Fibroblast of skin of left quadriceps (primary cell): ENCODE results near the gene CSPG4.
"Not testable (repeated sequence)": the region's sequence is repeated elsewhere in the genome, so short reads cannot be mapped to it uniquely, and the experiment has no call there.

Experiments used
- DNase-seq, 2 experiments: peaks; one replicate each; pipeline ENCODE4 v3.0.0-alpha.2; 2013; ENCODE audit warnings: low read depth in 2 of 2

Gene CSPG4

GRCh38 chr15:75688831-75689230 is 23.8 kb downstream of the CSPG4 start:
- no peak for DNase-seq

- no peak for DNase-seq
Measured at GRCh38 chr15:75688278-75688557, 24.4 kb downstream of the CSPG4 start.

GRCh38 chr15:75687486-75688277 is 25.0 kb downstream of the CSPG4 start:
- DNase-seq, result no peak

GRCh38 chr15:75686212-75686642 is 26.4 kb downstream of the CSPG4 start:
- not testable (repeated sequence) for DNase-seq

GRCh38 chr15:75685195-75685594 is 27.5 kb downstream of the CSPG4 start:
- DNase-seq, result no peak

- no peak for DNase-seq
Measured at GRCh38 chr15:75684648-75685047, 28.0 kb downstream of the CSPG4 start.

- peak in 1 of 2 experiments; percentile 27 for DNase-seq
Measured at GRCh38 chr15:75683646-75684312, 28.9 kb downstream of the CSPG4 start.

- DNase-seq, result no peak
Measured at GRCh38 chr15:75682181-75683135, 30.2 kb downstream of the CSPG4 start.

GRCh38 chr15:75680007-75680789 is 32.5 kb downstream of the CSPG4 start:
- DNase-seq, result no peak

- not testable (repeated sequence) for DNase-seq
Measured at GRCh38 chr15:75678324-75678690, 34.3 kb downstream of the CSPG4 start.

- DNase-seq, result no peak
Measured at GRCh38 chr15:75677465-75678323, 35.0 kb downstream of the CSPG4 start.

- no peak for DNase-seq
Measured at GRCh38 chr15:75676688-75677464, 35.8 kb downstream of the CSPG4 start.

- no peak for DNase-seq
Measured at GRCh38 chr15:75675579-75676404, 36.9 kb downstream of the CSPG4 start.

GRCh38 chr15:75674366-75674765 is 38.3 kb downstream of the CSPG4 start:
- DNase-seq, result no peak

- DNase-seq, result peak; percentile 49 to 51
Measured at GRCh38 chr15:75673426-75674235, 39.0 kb downstream of the CSPG4 start.

- peak; percentile 57 to 67 for DNase-seq
Measured at GRCh38 chr15:75672646-75673425, 39.8 kb downstream of the CSPG4 start.
